Activated CD4-positive, alpha-beta T cell treated with anti-CD3 and anti-CD28 coated beads, Interleukin-2, amount 50 U/mL, for 4 hours (primary cell): ENCODE data around the gene PTPA.
"Not testable (repeated sequence)": the region's sequence is repeated elsewhere in the genome, so short reads cannot be mapped to it uniquely, and the experiment has no call there.

Experiments
- DNase-seq, 2 experiments: peaks; one replicate each; pipeline ENCODE4 v3.0.0-alpha.2; 2020

The PTPA gene

GRCh38 chr9:129178568-129179382 is 67.6 kb downstream of the PTPA start:
- DNase-seq, result no peak

DNA sequence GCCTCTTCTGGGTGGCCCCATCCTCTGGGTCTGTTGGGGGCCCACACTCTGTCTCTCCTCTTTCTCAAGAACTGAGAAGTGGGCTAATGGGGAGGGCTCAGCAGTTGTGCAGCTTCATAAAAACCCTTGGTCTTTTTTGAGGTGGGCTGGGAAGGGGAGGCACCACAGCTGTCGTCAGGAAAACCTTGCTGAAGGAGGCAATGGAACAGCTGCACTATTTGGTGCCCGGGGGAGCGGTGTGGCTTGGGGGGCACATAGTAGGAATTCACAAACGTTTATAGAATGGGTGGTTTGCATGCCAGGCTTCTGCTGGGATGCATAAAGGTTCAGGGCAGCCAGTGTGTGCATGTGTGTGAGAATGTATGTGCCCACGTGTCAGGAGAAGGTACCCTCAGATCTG is 70.0 kb downstream of the PTPA start:
- no peak for DNase-seq

GRCh38 chr9:129182122-129182521 is 70.9 kb downstream of the PTPA start:
- no peak for DNase-seq

GRCh38 chr9:129182625-129183494 is 71.6 kb downstream of the PTPA start:
- DNase-seq, result no peak

DNA sequence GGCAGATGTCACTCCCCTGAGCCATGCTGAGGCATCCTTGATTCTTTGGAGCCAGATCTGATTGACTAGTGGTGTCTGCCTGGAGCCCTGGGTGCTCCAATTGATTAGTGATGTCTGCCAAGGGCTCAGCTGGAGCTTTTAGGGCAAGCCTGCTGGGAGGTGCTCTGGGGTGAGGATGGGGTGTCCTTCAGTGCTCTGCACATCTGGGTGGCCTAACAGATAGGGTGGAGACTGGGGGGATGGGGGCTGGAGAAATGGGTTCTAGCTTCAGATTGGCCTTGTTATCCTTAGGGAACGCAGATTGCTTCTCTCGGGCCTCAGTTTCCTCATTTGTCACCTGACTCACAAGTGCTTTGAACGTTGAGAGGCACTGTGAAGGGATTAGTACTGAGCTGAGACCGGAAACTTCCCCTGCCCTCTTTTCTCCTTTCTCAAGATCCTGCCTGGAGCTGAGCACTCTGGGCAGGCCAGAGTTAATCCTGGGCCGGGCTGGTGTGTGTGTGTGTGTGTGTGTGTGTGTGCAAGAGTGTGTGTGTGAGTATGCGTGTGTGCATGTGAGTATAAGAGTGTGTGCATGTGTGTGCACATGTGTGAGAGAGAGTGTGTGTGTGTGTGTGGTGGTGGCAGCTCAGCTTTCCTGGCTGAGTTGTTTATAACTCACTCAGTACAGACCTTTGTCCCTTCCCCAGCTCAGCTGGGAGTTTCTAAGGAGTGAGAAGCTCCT is 72.4 kb downstream of the PTPA start:
- DNase-seq, result no peak

DNA sequence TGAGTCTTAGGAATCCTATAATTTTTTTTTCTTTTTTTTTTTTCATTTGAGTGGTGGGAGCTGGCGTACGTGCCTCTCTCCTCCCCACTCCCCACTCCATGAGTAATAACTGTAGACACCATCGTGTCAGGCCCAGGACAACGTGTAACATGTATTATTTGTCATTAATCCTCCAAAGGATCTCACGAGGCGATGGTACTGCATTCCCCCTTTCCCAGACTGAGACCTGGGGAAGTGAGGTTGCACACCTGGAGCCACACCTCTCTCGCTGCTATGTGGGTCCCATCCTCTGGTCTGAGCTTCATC is 73.0 kb downstream of the PTPA start:
- DNase-seq, result no peak

DNA sequence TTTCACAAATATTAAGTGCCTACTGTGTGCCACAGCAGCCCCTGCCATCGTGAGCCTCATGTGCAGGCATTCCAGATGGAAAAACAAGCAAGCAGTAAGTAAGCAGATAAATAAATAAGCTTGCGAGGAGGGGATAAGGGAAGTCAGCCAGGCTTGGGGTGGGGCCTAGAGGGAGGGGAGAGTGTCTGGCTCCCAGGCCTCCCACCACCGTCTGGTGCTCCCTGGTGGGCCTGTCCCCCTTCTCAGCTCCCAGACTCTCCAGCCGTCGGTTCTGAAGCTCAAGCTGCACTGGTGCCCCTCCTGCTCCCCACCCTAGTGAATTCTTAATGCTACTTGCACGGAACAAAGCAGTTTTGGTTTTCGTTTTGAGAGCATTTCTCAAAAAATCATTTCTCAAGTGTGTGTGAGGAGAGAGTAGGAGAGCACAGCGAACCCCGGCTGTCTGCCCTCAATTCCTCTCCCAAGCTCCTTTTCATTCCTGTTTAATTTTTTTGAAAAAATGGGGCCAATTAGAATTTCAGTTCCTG is 73.4 kb downstream of the PTPA start:
- DNase-seq, result no peak

DNA sequence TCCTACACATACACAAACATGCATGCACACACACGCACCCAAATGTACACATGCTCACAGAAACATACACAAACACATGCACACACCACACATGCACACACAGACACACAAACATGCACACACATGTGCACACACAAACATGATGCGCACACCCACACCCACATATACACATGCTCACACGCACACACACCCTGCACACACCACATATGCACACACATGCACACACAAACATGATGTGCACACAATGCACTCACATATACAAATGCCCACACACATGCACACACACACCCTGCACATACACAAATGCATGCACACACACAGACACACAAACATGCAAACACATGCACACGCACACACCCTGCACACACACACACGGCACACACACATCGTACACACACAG is 74.2 kb downstream of the PTPA start:
- DNase-seq, result no peak

GRCh38 chr9:129185991-129186390 is 74.8 kb downstream of the PTPA start:
- no peak for DNase-seq

- DNase-seq, result no peak
Observed at GRCh38 chr9:129187042-129187441, 75.8 kb downstream of the PTPA start.

DNA sequence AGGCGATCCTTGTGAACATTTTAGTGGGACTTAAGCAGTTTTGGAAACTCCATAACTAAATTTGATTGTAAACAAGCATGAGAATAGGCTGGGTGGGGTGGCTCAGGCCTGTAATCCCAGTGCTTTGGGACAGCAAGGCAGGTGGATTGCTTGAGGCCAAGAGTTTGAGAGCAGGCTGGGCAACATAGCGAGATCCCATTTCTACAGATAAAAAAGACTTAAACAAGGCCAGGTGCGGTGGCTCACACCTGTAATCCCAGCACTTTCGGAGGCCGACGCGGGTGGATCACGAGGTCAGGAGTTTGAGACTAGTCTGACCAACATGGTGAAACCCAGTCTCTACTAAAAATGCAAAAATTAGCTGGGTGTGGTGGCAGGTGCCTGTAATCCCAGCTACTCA is 78.8 kb downstream of the PTPA start:
- DNase-seq, result not testable (repeated sequence)

DNA sequence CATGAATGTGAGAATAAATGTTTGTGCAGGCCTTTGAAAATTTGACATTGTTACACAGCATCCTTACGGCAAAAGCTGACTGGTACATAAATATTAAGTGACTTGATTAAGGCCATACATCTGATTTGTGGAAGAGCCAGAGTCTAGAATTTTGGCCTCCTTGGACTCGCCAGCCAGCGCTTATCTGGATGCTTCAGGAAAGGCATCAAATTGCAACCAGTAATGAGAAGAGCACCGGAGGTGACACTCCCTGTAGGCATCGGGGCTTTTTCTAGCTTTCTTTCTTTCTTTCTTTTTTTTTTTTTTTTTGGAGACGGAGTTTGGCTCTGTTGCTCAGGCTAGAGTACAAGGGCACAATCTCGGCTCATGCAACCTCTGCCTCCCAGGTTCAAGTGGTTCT is 80.0 kb downstream of the PTPA start:
- DNase-seq, result no peak

- DNase-seq, result no peak
Observed at GRCh38 chr9:129193655-129194054, 82.4 kb downstream of the PTPA start.

DNA sequence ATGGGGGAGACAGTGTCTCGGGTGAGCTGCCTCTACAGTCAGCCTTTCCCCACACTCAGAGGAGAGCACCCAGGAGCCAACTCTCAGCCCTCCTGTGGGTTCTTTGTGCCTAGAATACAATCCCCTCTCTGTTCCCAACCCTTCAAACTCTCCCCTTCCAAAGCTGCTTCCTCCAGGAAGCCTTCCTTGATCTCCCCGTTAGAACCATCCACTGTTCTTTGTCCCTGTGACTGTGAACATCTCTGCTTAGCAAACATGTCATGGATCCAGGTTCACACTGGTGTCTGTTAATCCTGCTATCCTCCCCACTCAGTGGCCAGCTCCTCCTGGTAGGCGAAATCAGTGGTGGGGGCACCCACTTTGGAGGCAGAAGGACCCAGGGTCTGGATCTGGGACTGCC is 83.0 kb downstream of the PTPA start:
- no peak for DNase-seq

GRCh38 chr9:129195606-129196005 is 84.4 kb downstream of the PTPA start:
- no peak for DNase-seq

DNA sequence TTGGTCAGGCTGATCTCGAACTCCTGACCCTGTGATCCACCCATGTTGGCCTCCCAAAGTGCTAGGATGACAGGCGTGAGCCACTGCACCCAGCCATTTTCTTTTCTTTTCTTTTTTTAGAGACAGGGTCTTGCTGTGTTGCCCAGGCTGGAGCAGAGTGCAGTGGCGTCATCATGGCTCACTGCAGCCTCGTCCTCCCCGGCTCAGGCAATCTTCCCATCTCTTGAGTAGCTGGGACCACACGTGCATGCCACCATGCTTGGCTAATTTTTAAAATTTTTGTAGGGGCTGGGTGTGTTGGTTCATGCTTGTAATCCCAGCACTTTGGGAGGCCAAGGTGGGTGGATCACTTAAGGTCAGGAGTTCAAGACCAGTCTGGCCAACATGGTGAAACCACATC is 85.8 kb downstream of the PTPA start:
- DNase-seq, result not testable (repeated sequence)

DNA sequence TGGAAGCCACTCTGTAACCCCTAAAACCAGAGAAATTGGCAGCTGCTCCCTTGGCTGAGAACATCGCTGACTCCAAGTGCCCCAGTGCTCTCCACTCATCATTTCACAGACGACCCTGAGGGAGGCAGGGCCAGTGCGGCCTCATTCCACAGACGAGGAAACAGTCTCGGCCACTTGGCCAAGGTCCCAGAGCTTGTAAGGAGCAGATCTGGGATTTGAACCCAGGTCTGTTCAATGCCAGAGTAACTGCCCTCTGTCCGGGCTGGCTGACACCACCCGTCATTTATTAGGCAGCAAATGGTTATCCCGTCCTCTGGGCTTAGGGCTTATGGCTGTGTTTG is 86.7 kb downstream of the PTPA start:
- no peak for DNase-seq
